GOT3 (cell line): ENCODE data around the gene ASPG.

ENCODE experiments used
- DNase-seq: peaks from one replicate; lab custom pipeline; 2025; ENCODE audit warnings: mixed read lengths; lab: John Stamatoyannopoulos, UW

ASPG gene

GRCh38 chr14:104136472-104137296 lies 51.2 kb downstream of the ASPG start:
- DNase-seq = no peak

DNA sequence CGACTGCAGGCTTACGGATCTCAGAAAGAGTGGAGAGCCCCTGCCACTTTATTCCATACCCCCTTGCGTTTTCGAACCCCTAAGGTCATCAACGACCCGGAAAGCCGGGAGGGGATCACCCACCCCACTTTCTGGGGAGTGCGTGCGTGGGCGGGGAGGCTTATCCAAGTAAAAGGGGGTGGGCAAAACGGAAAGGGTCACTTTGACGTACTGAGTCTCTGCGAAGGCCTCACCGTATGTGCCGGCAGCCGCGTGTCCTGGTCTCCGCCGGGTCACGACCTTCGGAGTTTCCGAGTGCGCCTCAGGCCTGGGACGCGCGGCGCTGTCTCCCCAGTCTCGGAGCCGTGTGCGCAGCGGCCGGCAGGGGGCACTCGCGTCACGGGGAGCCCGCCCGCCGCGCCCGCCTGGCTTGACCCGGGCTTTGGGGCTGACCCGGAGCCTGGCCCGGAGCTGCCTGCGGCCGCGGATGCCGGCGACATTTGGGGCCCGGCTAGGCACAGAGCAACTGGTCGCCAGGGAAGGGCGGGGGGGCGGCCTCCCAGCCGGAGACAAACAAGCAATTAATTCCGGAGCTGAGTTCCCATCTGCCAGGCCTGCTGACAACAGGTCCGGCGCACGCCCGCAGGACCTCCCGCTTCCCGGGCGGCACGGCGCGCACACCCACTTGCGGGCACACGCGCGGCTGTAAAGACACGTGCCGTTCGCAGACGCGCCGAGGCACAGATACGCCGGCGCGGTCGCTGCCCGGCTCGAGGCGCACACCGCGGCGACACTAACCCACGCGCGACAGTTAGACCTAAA lies 52.0 kb downstream of the ASPG start:
- DNase-seq = no peak

GRCh38 chr14:104138098-104138717 lies 52.7 kb downstream of the ASPG start, which contains the start of gene KIF26A:
KIF26A (plus strand) TSS chr14:104138587; CDS start chr14:104138723, 136 bp downstream.
- no peak for DNase-seq

- no peak for DNase-seq
These were observed 53.4 kb downstream of the ASPG start for GRCh38 chr14:104138718-104139459.

DNA sequence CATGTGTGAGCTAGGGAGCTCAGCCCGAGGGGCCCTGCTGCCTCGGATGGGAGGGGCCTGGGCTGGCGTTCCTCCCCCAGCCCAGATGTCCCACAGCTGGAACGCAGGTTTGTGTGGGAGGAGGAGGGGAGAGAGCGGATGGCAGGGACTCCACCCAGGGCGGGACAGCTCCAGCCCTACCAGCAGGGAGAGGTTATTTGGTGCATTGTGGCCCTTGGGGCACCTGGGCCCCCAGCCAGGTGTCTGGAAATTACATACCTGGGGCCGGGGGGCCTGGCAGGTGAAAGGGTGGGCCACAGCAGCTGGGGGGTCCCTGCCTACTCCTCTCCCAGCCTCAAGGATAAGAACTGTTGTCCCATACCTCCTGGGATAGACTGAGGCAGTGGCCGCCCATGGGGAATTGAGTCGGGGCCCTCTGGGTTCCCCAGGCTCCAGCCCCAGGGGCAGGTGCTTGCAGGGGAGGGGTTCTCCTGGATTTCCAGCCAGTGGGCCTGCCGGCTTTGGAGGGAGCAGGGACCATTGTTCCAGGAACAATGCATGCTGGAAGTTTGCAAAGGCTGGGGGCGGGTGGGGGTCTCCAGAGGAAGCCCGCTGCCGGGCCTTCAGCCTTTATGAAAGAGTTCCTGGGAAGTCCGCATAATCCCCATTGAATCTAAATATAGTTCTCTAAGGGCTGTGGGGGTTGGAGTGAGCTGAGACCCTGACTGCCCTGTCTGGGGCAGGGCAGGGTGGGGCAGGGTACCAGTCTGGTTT lies 54.1 kb downstream of the ASPG start:
- DNase-seq = no peak

DNA sequence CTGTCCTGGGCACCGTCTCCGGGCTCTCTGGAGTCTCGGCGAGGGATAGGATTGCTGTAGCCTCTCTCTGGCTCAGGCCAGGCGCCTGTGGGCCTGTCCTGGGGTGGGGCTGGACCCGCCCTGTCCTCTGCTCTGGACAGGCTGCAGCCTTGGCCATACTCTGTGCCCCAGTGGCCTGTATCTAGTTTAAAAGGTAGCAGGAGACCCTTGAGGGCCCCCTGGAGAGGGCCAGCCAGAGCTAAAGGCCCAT lies 54.6 kb downstream of the ASPG start:
- no peak for DNase-seq

DNA sequence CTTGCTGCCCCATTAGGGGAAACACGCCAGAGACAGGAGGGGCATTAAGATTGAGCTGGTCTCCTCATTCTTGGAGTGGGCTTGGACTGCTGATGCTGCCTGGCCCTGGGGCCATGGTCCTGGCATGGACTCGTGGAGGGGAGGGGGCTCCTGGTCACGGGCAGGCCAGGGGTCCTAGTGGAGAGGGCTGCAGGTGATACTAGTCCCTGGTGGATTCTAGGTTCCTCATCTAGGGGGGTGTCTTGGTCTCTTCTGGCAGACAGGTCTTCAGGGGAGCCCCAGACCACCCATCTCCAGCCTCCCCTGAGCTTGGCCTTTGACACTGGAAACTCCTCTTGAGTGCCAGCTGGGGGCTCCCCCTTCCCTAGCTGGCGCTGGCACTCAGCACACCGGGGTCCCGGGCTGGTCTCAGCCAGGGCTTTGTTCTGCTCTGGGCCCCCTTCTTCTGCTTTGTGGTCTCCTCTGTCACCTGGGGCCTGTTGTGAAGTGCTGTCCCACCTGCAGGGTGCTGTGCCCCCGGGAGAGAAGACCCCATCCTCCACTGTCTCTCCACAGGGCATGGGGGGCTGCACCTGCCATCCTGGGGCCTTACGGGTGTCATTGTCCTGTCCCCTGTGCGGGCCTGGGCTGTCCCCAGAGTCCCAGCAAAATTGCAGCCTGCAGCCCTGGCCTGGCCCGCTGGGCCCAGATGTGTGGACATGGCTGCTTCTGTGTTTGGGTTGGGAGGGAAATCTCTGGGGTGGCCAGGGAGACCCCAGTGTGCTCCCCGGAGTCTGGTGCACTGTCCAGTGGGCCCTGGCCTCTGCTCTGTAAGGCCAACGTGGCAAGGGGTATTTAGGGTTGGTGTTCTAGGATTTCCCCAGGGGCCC lies 55.2 kb downstream of the ASPG start:
- no peak for DNase-seq

DNA sequence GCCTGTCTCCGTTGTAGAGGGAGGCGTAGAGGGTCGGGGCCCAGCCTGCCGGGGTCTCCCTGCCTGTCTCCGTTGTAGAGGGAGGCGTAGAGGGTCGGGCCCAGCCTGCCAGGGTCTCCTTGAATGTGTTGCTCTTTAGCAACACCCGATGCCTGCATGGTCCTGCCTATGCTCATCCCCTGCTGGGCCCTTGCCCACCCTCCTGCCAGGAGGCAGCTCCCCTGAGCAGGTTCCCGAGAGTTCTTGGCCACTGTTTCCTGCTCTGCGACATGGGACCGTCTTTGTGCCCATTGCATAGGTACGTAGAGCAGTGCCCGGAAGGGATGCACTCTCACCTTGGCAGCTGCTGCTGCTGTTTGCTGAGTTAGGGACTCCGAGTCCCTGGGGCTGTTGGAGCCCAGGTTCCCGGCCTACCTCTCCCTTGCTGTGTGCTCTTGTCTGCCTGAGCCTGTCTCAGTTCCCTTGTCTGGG lies 56.2 kb downstream of the ASPG start:
- DNase-seq = no peak

- DNase-seq = no peak
These were observed 56.8 kb downstream of the ASPG start for GRCh38 chr14:104142136-104142945.

DNA sequence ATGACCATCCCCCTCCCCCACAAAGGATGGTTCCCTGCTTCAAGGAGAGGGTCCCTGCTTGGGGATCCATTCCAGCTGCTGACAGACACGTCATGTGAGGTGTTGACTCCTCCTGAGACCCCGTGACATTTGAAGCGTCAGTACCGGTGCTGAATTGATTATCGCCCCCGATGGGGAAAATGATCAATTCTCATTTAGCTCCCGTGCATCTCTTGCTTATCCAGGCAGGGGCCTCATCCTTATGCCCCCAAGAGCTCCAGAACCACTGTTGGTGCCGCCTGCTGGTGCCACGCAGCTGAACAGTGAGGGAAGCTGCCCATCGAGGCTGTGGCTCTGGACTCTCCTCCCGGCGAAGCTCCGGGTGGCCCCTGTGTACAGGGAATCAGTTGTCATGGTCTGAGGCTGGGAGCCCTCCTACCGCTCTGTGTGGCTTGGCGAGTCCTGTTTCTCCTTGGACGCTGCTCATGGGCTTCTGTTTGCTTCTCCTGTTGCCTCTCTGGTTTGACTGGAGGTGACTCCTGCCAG lies 57.5 kb downstream of the ASPG start:
- no peak for DNase-seq

- no peak for DNase-seq
These were observed 58.3 kb downstream of the ASPG start for GRCh38 chr14:104143521-104144452.

DNA sequence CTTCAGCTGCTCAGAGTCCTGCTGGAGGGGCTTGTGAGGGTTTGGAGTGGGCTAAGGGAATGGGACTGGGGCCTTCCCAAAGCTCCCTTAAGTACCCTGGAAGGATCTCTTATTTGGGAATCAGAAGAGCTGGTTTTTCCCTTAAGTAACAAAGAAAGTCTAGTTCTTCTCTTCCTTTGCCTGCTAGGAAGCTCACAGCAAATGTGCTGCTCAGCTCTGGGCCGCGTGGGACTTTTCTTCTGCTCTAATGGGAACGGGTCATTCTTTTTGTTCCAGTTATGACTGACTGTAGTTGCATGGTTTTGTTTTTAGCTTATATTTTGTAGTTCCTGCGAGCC lies 58.9 kb downstream of the ASPG start:
- no peak for DNase-seq

DNA sequence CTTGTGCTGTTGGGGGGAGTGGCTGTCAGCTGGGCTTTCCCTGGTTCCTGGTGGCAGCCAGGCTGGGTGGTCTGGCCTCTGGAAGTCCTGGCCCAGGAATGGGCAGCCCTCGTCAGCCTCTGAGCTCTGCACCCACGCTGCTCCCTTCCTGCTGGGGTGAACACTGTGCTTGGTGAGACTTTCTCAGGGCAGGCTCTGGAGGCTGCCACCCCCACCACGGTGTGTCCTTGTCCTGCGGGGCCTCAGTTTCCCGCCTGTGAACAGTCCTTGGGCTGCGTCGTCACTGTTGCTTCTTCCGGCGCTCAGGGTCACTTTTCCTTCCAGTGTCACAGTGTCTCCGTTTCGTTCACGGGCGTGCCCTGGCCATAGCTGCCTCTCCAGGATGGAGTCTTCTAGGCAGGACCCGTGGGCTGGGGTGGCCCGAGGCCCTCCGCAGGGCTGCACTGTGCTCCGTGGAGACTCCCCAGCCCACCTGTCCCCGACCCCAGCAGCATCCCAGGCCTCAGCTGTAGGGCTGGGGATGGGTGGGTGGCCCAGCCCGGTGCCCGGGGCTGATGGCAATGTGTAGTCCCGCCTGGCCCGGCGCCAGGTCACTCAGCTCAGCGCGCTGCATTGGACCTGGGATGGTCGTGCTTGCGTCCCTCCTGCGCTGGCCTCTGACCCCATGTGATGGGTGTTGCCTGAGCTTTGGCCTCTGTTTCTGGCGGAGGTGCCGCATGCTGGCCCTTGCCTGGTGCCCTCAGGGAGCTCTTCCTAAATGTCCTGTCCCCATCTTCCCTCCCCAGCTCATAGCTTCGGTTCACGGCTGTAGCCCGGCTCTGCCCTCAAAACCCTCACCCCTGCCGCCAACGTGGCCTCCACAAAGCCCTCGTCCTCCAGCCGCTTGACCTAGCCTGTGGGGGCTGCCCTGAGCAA lies 59.7 kb downstream of the ASPG start:
- DNase-seq = no peak

DNA sequence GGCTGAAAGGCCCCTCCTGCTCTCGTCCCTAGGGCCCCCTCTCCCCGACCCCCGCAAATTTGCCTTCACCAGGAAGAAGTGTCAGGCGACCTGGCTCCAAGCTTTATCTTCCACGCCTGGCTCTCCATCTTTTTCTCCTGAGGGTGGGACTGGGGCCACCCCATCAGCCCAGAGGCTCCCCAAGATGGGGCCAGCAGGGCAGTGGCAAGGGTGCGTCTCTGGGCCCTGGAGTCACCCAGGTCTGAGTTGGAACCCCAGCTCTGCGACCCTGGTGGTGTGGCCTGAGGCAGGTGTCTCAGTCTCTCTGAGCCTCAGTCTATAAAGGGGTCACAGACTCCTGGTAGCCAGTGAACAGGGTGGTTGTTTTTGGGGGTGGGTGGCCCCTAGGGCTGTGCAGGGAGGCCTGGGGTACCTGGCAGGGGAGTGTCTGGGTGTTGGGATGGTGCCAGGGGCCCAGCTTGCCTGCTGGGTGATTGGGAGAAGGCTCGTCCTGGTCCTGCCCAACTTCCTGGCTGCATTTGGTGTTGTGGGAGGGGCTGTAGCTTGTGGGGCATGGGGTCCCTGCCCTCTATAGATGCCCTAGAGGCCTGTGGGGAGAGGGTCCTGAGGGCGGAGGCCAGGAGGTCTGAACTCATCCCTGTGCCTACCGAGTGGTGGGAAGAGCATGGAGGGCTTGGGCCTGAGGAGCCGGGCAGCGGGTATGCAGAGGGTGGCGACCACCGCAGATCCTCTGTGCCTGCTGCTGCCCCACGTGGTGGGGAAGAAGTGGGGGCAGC lies 60.5 kb downstream of the ASPG start:
- DNase-seq = no peak

DNA sequence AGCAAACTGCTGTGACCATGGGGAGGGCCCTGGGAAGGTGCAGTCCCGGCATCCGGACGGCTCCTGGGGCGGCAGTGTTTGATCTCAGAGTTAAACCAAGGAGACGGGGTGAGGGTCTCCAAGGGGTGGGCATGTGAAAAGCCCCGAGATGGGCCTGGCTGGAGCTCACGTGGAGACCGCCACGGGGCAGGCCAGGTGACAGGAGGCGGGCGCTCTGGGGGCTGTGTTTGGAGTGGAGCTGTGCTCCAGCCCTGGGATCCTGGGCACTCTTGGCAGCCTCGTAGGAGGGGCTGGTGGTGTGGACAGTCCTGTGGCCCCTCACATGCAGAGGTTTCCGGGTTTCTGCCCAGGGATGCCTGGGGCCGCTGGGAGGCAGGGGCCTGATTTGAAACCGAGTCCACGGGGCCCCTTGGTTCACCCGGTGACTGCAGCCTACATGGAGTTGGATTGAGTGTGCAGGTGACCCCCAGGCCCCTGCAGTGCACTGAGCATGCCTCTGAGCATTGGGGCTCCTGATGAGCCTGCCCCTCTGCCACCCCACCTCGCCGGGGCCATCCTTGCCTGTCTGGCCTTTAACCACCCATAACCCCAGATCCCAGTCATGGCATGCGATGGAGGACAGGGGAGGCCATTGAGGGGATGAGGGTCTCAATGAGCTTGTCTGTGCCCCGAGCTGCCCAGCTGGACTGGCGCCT lies 61.3 kb downstream of the ASPG start:
- DNase-seq = no peak
